ENCODE measurements around the gene FUOM.
A peak's percentile ranks its signal among the peaks of the same experiment; 100 is the strongest.

Gene FUOM

GRCh38 chr10:133350950-133351329, 6.9 kb downstream of the FUOM start:
- POLR2A ChIA-PET: no interaction called here
- CTCF ChIA-PET: interaction anchor here (1.0 kb wide), 1 partner anchor 21 kb away, joined by 3 read pairs; no protein-coding TSS in a partner anchor
- no peak for TF ChIP-seq SUZ12 (IDR thresholded peaks at IDR 0.05)
- TF ChIP-seq NFRKB (IDR thresholded peaks at IDR 0.05): no peak
- TF ChIP-seq, protein P1, sequence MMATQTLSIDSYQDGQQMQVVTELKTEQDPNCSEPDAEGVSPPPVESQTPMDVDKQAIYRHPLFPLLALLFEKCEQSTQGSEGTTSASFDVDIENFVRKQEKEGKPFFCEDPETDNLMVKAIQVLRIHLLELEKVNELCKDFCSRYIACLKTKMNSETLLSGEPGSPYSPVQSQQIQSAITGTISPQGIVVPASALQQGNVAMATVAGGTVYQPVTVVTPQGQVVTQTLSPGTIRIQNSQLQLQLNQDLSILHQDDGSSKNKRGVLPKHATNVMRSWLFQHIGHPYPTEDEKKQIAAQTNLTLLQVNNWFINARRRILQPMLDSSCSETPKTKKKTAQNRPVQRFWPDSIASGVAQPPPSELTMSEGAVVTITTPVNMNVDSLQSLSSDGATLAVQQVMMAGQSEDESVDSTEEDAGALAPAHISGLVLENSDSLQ (IDR thresholded peaks at IDR 0.05): no peak
- TF ChIP-seq L3MBTL2 (conservative IDR thresholded peaks at IDR 0.05): no peak
- TF ChIP-seq TARDBP (IDR thresholded peaks at IDR 0.05): no peak
- TF ChIP-seq LEF1 (IDR thresholded peaks at IDR 0.05; ENCODE audit: borderline replicate concordance): no peak
- TF ChIP-seq FOXK2 (IDR thresholded peaks at IDR 0.05): no peak
- no peak for DNase-seq (ENCODE audit: extremely low spot score)

DNA sequence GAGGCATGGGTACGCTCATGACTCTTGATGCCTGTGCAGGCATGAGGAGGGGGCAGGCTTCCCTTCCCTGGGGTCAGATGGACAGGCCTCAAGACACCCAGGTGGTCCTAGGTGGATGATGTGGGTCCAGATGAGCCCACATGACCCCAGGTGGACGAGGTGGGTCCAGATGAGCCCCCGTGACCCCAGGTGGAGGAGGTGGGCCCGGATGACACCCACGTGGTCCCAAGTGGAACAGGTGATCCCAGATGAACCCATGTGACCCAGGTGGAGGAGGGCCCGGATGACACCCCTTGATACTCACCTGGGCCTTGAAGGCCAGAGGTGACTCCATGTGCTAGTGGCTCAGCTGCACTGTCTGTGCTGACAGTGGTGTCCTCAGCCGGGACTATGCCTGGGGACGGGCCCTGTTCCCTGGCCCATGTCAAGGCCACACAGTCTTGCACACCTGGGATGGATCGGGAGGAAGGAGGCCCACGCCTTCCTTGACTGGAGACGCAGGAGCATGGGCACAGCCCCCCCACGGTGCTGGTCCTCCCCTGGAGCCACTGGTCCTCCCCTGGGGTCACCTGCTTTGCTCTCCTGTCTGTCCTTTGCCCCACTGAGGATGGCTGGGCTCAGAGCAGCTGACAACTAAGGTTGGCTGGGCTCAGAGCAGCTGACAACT, 7.4 kb downstream of the FUOM start:
- CTCF ChIA-PET: interaction anchor here (1.0 kb wide), 1 partner anchor 21 kb away, joined by 3 read pairs; no protein-coding TSS in a partner anchor
- POLR2A ChIA-PET: no interaction called here
- DNase-seq (ENCODE audit: extremely low spot score): no peak
- TF ChIP-seq ZNF384 (IDR thresholded peaks at IDR 0.05) (no peak), SP1 (IDR thresholded peaks at IDR 0.05) (no peak), ELF4 (IDR thresholded peaks at IDR 0.05) (no peak), CTBP1 (IDR thresholded peaks at IDR 0.05; ENCODE audit: borderline replicate concordance) (no peak), ARNT (IDR thresholded peaks at IDR 0.05) (no peak), BHLHE40 (IDR thresholded peaks at IDR 0.05; ENCODE audit: borderline replicate concordance) (no peak), FOXM1 (IDR thresholded peaks at IDR 0.05; ENCODE audit: borderline replicate concordance) (no peak), SUZ12 (IDR thresholded peaks at IDR 0.05) (no peak), NFRKB (IDR thresholded peaks at IDR 0.05) (no peak)

DNA sequence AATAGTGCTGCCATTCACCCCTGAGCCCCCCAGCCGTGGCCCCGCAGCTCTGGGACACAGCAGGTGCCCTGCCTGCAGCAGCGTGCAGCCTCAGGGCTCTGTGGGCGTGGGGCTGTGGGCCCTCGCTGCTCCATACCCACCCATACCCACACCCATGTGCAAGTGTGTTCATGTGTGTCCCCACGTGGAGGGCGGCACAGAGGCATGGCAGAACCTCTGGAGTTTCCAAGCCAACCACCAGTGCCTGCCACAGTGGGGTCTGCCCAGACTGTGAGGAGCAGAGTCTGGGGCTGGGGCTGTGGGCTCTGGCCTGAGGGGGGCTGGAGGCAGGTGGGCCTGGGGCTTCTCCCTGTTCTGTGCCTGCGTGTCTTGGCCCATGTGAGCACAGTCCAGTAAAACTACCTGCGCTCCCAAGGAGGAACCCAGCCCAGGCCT, 8.2 kb downstream of the FUOM start:
- DNase-seq (ENCODE audit: extremely low spot score): no peak
- CTCF ChIA-PET: no interaction called here
- TF ChIP-seq FOXA1 (IDR thresholded peaks at IDR 0.05) (no peak), SUZ12 (IDR thresholded peaks at IDR 0.05) (no peak), CTBP1 (IDR thresholded peaks at IDR 0.05; ENCODE audit: borderline replicate concordance) (no peak), ZNF384 (IDR thresholded peaks at IDR 0.05) (no peak), HDGF (IDR thresholded peaks at IDR 0.05; ENCODE audit: borderline replicate concordance) (no peak), FOXM1 (IDR thresholded peaks at IDR 0.05; ENCODE audit: borderline replicate concordance) (no peak), BHLHE40 (IDR thresholded peaks at IDR 0.05; ENCODE audit: borderline replicate concordance) (no peak)
- POLR2A ChIA-PET: no interaction called here

DNA sequence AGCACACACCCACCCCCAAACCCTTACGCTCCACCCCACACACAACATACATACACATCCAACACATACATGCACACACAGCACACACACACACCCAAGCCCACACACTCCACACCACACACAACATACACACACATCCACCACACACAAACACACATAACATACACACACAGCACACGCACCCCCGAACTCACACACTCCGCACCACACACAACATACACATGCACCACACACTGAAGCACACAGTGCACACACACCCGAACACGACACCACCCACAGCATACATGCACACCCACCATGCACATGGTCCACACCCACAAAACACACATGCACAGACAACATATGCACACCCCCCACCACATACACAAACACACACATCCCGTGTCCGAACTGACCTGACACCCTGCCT, 8.7 kb downstream of the FUOM start:
- POLR2A ChIA-PET: no interaction called here
- CTCF ChIA-PET: no interaction called here
- TF ChIP-seq BHLHE40 (IDR thresholded peaks at IDR 0.05; ENCODE audit: borderline replicate concordance) (no peak), CTBP1 (IDR thresholded peaks at IDR 0.05; ENCODE audit: borderline replicate concordance) (no peak), FOXM1 (IDR thresholded peaks at IDR 0.05; ENCODE audit: borderline replicate concordance) (no peak), HDGF (IDR thresholded peaks at IDR 0.05; ENCODE audit: borderline replicate concordance) (no peak), ZNF384 (IDR thresholded peaks at IDR 0.05) (no peak), ELF4 (IDR thresholded peaks at IDR 0.05) (0 out of 2 replicates have a peak, but pooled peaks have one; percentile 29), SP1 (IDR thresholded peaks at IDR 0.05) (no peak), SUZ12 (IDR thresholded peaks at IDR 0.05) (no peak), FOXK2 (IDR thresholded peaks at IDR 0.05) (no peak), TARDBP (IDR thresholded peaks at IDR 0.05) (peak; percentile 100)
- TF ChIP-seq, protein P1 (IDR thresholded peaks at IDR 0.05): no peak
- DNase-seq (ENCODE audit: extremely low spot score): no peak

DNA sequence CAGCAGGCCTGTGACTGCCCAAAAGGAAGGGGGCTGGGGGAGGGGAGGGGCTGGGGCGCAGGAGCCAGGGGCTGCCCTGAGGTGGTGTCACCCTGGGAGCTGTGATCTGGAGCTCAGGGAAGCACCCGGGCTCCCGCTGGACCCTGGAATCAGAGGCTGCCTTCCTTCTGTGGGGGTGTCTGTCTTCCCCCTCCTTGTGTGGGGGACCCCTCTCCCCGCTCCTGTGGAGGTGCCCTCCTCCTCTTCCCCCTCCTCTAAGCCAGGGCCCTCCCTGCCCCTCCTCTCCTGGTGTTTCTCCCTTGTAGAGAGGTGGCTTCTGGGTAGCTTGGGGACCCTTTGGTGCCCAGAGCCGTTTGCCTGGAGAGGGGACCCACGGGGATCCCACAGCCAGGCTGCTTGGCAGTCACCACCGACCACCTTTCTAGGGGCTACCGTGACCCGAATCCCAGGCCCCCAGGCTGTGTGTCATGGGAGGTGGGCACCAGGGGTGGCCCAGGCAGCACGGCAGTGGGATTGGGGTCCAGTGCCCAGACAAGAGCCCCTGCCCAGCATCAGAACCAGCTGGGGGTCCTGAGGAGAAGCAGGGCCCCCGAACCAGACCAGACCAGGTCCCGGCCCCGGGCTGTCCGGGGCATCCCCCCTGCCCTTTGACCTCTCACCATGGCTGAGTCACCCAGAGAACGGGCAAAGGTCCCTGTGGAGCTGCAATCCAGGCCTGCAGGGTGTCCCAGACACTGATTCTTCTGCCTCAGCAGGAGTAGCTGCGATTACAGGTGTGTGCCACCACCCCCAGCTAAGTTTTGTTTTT, 9.9 kb downstream of the FUOM start:
- DNase-seq (ENCODE audit: extremely low spot score): no peak
- CTCF ChIA-PET: no interaction called here
- POLR2A ChIA-PET: interaction anchor here (0.9 to 1.1 kb wide), 2 partner anchors 9 to 25 kb away, joined by 3 read pairs; partner anchors contain the start of genes ECHS1 and FUOM
- TF ChIP-seq ELF4 (IDR thresholded peaks at IDR 0.05) (no peak), CTBP1 (IDR thresholded peaks at IDR 0.05; ENCODE audit: borderline replicate concordance) (no peak), FOXK2 (IDR thresholded peaks at IDR 0.05) (no peak), ZNF384 (IDR thresholded peaks at IDR 0.05) (no peak), LEF1 (IDR thresholded peaks at IDR 0.05; ENCODE audit: borderline replicate concordance) (no peak), TARDBP (IDR thresholded peaks at IDR 0.05) (no peak), FOXM1 (IDR thresholded peaks at IDR 0.05; ENCODE audit: borderline replicate concordance) (no peak), SUZ12 (IDR thresholded peaks at IDR 0.05) (no peak), L3MBTL2 (conservative IDR thresholded peaks at IDR 0.05) (no peak), NFRKB (IDR thresholded peaks at IDR 0.05) (no peak)
- TF ChIP-seq, protein P1 (IDR thresholded peaks at IDR 0.05): no peak

DNA sequence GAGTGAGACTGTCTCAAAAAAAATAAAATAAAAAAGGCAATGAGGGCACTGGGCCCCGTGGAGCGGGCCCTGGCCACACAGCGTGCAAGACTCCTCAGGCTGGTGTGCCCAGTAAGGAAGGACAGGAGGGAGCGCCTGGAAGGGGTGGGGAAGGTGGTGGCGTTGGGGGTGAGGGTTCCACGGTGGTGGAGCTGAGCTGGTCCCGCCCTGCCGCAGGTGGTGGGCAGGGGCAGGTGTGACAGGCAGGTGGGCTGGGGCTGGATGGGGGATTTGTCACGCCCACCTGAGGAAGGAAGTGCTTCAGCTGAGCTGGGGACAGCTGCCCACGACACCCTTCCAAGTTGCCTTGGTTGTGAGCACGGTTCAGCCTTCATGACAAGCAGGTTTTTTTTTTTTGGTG, 11.4 kb downstream of the FUOM start:
- no peak for DNase-seq (ENCODE audit: extremely low spot score)
- TF ChIP-seq ZNF384 (IDR thresholded peaks at IDR 0.05) (no peak), SUZ12 (IDR thresholded peaks at IDR 0.05) (no peak), ELF4 (IDR thresholded peaks at IDR 0.05) (no peak), FOXA1 (IDR thresholded peaks at IDR 0.05) (no peak), CTBP1 (IDR thresholded peaks at IDR 0.05; ENCODE audit: borderline replicate concordance) (no peak), HDGF (IDR thresholded peaks at IDR 0.05; ENCODE audit: borderline replicate concordance) (no peak), FOXK2 (IDR thresholded peaks at IDR 0.05) (no peak), NFRKB (IDR thresholded peaks at IDR 0.05) (no peak)
- POLR2A ChIA-PET: interaction anchor here (1.1 kb wide), 1 partner anchor 27 kb away, joined by 3 read pairs; the partner anchor contains the start of gene ECHS1
- CTCF ChIA-PET: no interaction called here
